HCT116 (cell line): ENCODE data around the gene CYB5RL. TPM values are rescaled to one million over a fixed set of nuclear protein-coding genes. Genes with fewer than 3 reads are reported as not detected.

Experiments used
- ATAC-seq: fragments of 200-7000 bp; cut with Tn5 transposase; 2 replicates; pipeline ENCODE4 v1.9.1; 2020; ENCODE audit warnings: mild to moderate bottlenecking, moderate library complexity
- BruUV-seq: library from RNA; stranded (reverse); fragments of 400-500 nt; replicated peaks from 2 replicates; lab custom pipeline; 2021; lab: Mats Ljungman, UMichigan
- CTCF ChIA-PET: fragments of 300-600 bp; sonication (Branson Sonifier 250); formaldehyde crosslinking; loops from one replicate; lab custom pipeline; 2021; ENCODE audit warnings: antibody characterized with exemption; lab: Charles Lee
- POLR2A ChIA-PET: fragments of 300-600, 350-600 bp; sonication (Branson Sonifier 250); formaldehyde crosslinking; loops from one replicate; lab custom pipeline; 2021; ENCODE audit warnings: antibody characterized with exemption; lab: Charles Lee
- RAD21 ChIA-PET, 2 experiments: fragments of 300-600 bp; sonication (Branson Sonifier 250); formaldehyde crosslinking; loops; one replicate each; lab custom pipeline; 2023; ENCODE audit warnings: low total read pairs in 2 of 2; ENCODE audit not compliant: uncharacterized antibody in 2 of 2, unreplicated experiment in 2 of 2, low non-redundant PET in 1 of 2; lab: Charles Lee
- DNase-seq: peaks from one replicate; pipeline ENCODE4 v3.0.0-alpha.2; 2010; ENCODE audit warnings: low read depth, low spot score
- H2AFZ ChIP-seq: fragments of 200-600 bp; shearing (Covaris generic), sonication (generic); 2 replicates; pipeline ENCODE4 v1.6.1; 2017; ENCODE audit warnings: low read depth, mixed run types, mixed read lengths, antibody characterized with exemption, low read length; ENCODE audit not compliant: poor library complexity, severe bottlenecking
- H3K27ac ChIP-seq: 2 replicates; pipeline ENCODE4 v1.5.1; 2012; ENCODE audit warnings: low read depth, low read length
- H3K27me3 ChIP-seq: fragments of 200-600 bp; sonication (generic); 2 replicates; pipeline ENCODE4 v1.6.1; 2016; ENCODE audit warnings: mixed run types, low read length, mixed read lengths; ENCODE audit not compliant: insufficient read depth
- H3K36me3 ChIP-seq, 2 experiments: fragments of 200-500 bp in 1 of 2; fragments of 200-600 bp in 1 of 2; sonication (Bioruptor generic) in 1 of 2; sonication (generic) in 1 of 2; 2 replicates each; pipeline versions ENCODE4 v1.5.1 to v1.6.1; 2014 to 2016; ENCODE audit warnings: low read length in 2 of 2, inconsistent platforms in 1 of 2, mixed read lengths in 1 of 2, mixed run types in 1 of 2; ENCODE audit not compliant: insufficient read depth in 2 of 2, control insufficient read depth in 1 of 2
- H3K4me1 ChIP-seq, 2 experiments: fragments of 200-600 bp in 1 of 2; sonication (generic) in 1 of 2; 2 replicates each; pipeline versions ENCODE4 v1.5.1 to v1.6.1; 2012 to 2017; ENCODE audit warnings: low read length in 2 of 2, inconsistent platforms in 1 of 2, mild to moderate bottlenecking in 1 of 2, mixed read lengths in 1 of 2, mixed run types in 1 of 2, moderate library complexity in 1 of 2; ENCODE audit not compliant: insufficient read depth in 2 of 2, control insufficient read depth in 1 of 2
- H3K4me2 ChIP-seq: fragments of 200-600 bp; sonication (generic); 2 replicates; pipeline ENCODE4 v1.6.1; 2017; ENCODE audit warnings: mixed run types, low read length, mixed read lengths
- H3K4me3 ChIP-seq, 2 experiments: fragments of 200-600 bp in 1 of 2; sonication (generic) in 1 of 2; replicated peaks in 1 of 2; 2 replicates each; pipeline ENCODE4 v1.5.1; 2011 to 2016; ENCODE audit warnings: low read length in 2 of 2, control low read depth in 1 of 2, low read depth in 1 of 2, mild to moderate bottlenecking in 1 of 2, mixed read lengths in 1 of 2, mixed run types in 1 of 2
- H3K79me2 ChIP-seq: fragments of 200-600 bp; sonication (generic); 2 replicates; pipeline ENCODE4 v1.6.1; 2017; ENCODE audit warnings: mild to moderate bottlenecking, mixed run types, low read length, moderate library complexity, mixed read lengths; ENCODE audit not compliant: insufficient read depth
- H3K9ac ChIP-seq: fragments of 200-600 bp; sonication (generic); 2 replicates; pipeline ENCODE4 v1.6.1; 2016; ENCODE audit warnings: low read length, mixed read lengths
- H3K9me2 ChIP-seq: fragments of 200-600 bp; sonication (generic), shearing (Covaris generic); 2 replicates; pipeline ENCODE4 v1.6.1; 2017; ENCODE audit warnings: mixed run types, mild to moderate bottlenecking, moderate library complexity; ENCODE audit not compliant: insufficient read depth
- H3K9me3 ChIP-seq, 2 experiments: fragments of 200-500 bp in 1 of 2; fragments of 200-600 bp in 1 of 2; sonication (Bioruptor generic) in 1 of 2; sonication (generic) in 1 of 2; 2 replicates each; pipeline ENCODE4 v1.6.1; 2014 to 2017; ENCODE audit warnings: low read length in 2 of 2, mixed read lengths in 2 of 2, inconsistent platforms in 1 of 2, low read depth in 1 of 2, mild to moderate bottlenecking in 1 of 2, mixed run types in 1 of 2, moderate library complexity in 1 of 2; ENCODE audit not compliant: control insufficient read depth in 1 of 2, insufficient read depth in 1 of 2
- H4K20me1 ChIP-seq: fragments of 200-600 bp; sonication (generic), shearing (Covaris generic); 2 replicates; pipeline ENCODE4 v1.6.1; 2017; ENCODE audit warnings: mixed run types, mild to moderate bottlenecking, moderate library complexity; ENCODE audit not compliant: insufficient read depth
- ELF1 ChIP-seq: IDR thresholded peaks from 2 replicates; pipeline ENCODE4 v1.6.1; 2012; ENCODE audit warnings: low read depth, borderline replicate concordance
- EZH2 ChIP-seq: fragments of 200-600 bp; sonication (generic); IDR thresholded peaks from 2 replicates; pipeline ENCODE4 v1.6.1; 2017; ENCODE audit warnings: antibody characterized with exemption, mixed run types
- EZH2phosphoT487 ChIP-seq: fragments of 200-600 bp; IDR thresholded peaks from 2 replicates; pipeline ENCODE4 v1.6.1; 2018; ENCODE audit warnings: antibody characterized with exemption, borderline replicate concordance
- FOSL1 ChIP-seq: IDR thresholded peaks from 2 replicates; pipeline ENCODE4 v1.6.1; 2012; ENCODE audit warnings: low read depth
- POLR2AphosphoS5 ChIP-seq: IDR thresholded peaks from 2 replicates; pipeline ENCODE4 v1.6.1; 2011; ENCODE audit warnings: mild to moderate bottlenecking, low read depth, low read length, moderate library complexity
- RAD21 ChIP-seq: IDR thresholded peaks from 2 replicates; pipeline ENCODE4 v1.6.1; 2012; ENCODE audit warnings: low read depth, mild to moderate bottlenecking
- REST ChIP-seq: IDR thresholded peaks from 2 replicates; pipeline ENCODE4 v1.6.1; 2012; ENCODE audit warnings: low read depth
- SP1 ChIP-seq: IDR thresholded peaks from 2 replicates; pipeline ENCODE4 v1.6.1; 2012; ENCODE audit warnings: low read depth
- YY1 ChIP-seq: IDR thresholded peaks from 2 replicates; pipeline ENCODE4 v1.6.1; 2011; ENCODE audit warnings: low read length, low read depth, moderate library complexity, mild to moderate bottlenecking; ENCODE audit not compliant: insufficient replicate concordance; ENCODE audit errors: extremely low read depth
- ZBTB33 ChIP-seq: IDR thresholded peaks from 2 replicates; pipeline ENCODE4 v1.6.1; 2011; ENCODE audit warnings: mild to moderate bottlenecking, low read length, moderate library complexity; ENCODE audit not compliant: insufficient replicate concordance; ENCODE audit errors: extremely low read depth
- intact Hi-C: fragments of 100-400 bp; cut with micrococcal nuclease; formaldehyde crosslinking; loops from 2 replicates; pipeline ENCODE4 v1.10.0; 2022
- total RNA-seq: library from RNA; stranded (reverse); gene quantifications from one replicate; pipeline ENCODE4 v1.2.1, GENCODE V29; 2021; ENCODE audit not compliant: unreplicated experiment

Gene CYB5RL
- total RNA-seq, 1 experiment from 2014 or later: 11.7 TPM

- no peak for TF ChIP-seq EZH2
- no peak for TF ChIP-seq YY1
- TF ChIP-seq ZBTB33: no peak
- no peak for TF ChIP-seq EZH2phosphoT487
- TF ChIP-seq FOSL1: no peak
- TF ChIP-seq ELF1: no peak
- no peak for TF ChIP-seq REST
- TF ChIP-seq RAD21: no peak
- no peak for TF ChIP-seq SP1
- TF ChIP-seq POLR2AphosphoS5: no peak
Measured at GRCh38 chr1:54161495-54162168, 38.2 kb downstream of the CYB5RL start.

More at GRCh38 chr1:54161495-54162168, 38.2 kb downstream of the CYB5RL start:
- peaks cover 22 to 36% of the 10 kb centered on the region in 2 experiments for H3K4me1 ChIP-seq
- no peaks in the 10 kb centered on the region for H3K27me3 ChIP-seq
- no peaks in the 10 kb centered on the region for H3K9me2 ChIP-seq
- DNase-seq: no peak
- H4K20me1 ChIP-seq: no peaks in the 10 kb centered on the region
- no peaks in the 10 kb centered on the region for H3K36me3 ChIP-seq
- H3K4me3 ChIP-seq: no peak overlapping the region
- H3K4me2 ChIP-seq: no peak overlapping the region
- intact Hi-C loops: no loop called here
- H3K9ac ChIP-seq: no peak overlapping the region
- H2AFZ ChIP-seq: no peak overlapping the region
- POLR2A ChIA-PET: no interaction called here
- no peak for ATAC-seq
- CTCF ChIA-PET: no interaction called here
- no TSS peak for BruUV-seq
- H3K27ac ChIP-seq: no peak overlapping the region
- H3K9me3 ChIP-seq: no peaks in the 10 kb centered on the region
- RAD21 ChIA-PET: no interaction called here
- no peaks in the 10 kb centered on the region for H3K79me2 ChIP-seq
